ENCODE data around the gene ARHGAP21.
"Not testable (repeated sequence)": the region's sequence is repeated elsewhere in the genome, so short reads cannot be mapped to it uniquely, and the experiment has no call there.

ARHGAP21 gene

GRCh38 chr10:24621035-24621795 is 102.5 kb downstream of the ARHGAP21 start:
- not testable (repeated sequence) for DNase-seq

GRCh38 chr10:24619994-24620310 is 103.7 kb downstream of the ARHGAP21 start:
- not testable (repeated sequence) for DNase-seq

GRCh38 chr10:24619291-24619993 is 104.2 kb downstream of the ARHGAP21 start:
- DNase-seq, result not testable (repeated sequence)

- DNase-seq, result no peak
Observed at GRCh38 chr10:24618401-24618800, 105.3 kb downstream of the ARHGAP21 start.

GRCh38 chr10:24617771-24618396 is 105.8 kb downstream of the ARHGAP21 start:
- DNase-seq, result peak in 1 of 2 experiments; percentile 2

- DNase-seq, result no peak
Observed at GRCh38 chr10:24616536-24616935, 107.2 kb downstream of the ARHGAP21 start.

- DNase-seq, result no peak
Observed at GRCh38 chr10:24606021-24606420, 117.7 kb downstream of the ARHGAP21 start.

- DNase-seq, result no peak
Observed at GRCh38 chr10:24605141-24605540, 118.5 kb downstream of the ARHGAP21 start.

- no peak for DNase-seq
Observed at GRCh38 chr10:24603333-24603732, 120.4 kb downstream of the ARHGAP21 start.

GRCh38 chr10:24597961-24598360 is 125.7 kb downstream of the ARHGAP21 start:
- no peak for DNase-seq

- DNase-seq, result no peak
Observed at GRCh38 chr10:24597426-24597825, 126.3 kb downstream of the ARHGAP21 start.

- DNase-seq, result no peak
Observed at GRCh38 chr10:24596217-24596930, 127.3 kb downstream of the ARHGAP21 start.

- DNase-seq, result no peak
Observed at GRCh38 chr10:24590697-24591457, 132.8 kb downstream of the ARHGAP21 start.

- no peak for DNase-seq
Observed at GRCh38 chr10:24589265-24589664, 134.4 kb downstream of the ARHGAP21 start.

- DNase-seq, result no peak
Observed at GRCh38 chr10:24579906-24580305, 143.8 kb downstream of the ARHGAP21 start.

- DNase-seq, result no peak
Observed at GRCh38 chr10:24579448-24579847, 144.2 kb downstream of the ARHGAP21 start.

GRCh38 chr10:24575481-24576002 is 148.1 kb downstream of the ARHGAP21 start:
- no peak for DNase-seq

GRCh38 chr10:24574578-24575155 is 149.0 kb downstream of the ARHGAP21 start:
- no peak for DNase-seq

- no peak for DNase-seq
Observed at GRCh38 chr10:24574161-24574560, 149.5 kb downstream of the ARHGAP21 start.

- no peak for DNase-seq
Observed at GRCh38 chr10:24571870-24572450, 151.7 kb downstream of the ARHGAP21 start.

GRCh38 chr10:24570658-24571426 is 152.8 kb downstream of the ARHGAP21 start:
- DNase-seq, result no peak
